NCI-H345 treated with DMSO at 0.1 percent for 48 hours (cell line): Measurements from ENCODE around the gene SLC39A13.

Source experiments
- DNase-seq: peaks from one replicate; lab custom pipeline; 2025; ENCODE audit not compliant: unreplicated experiment; lab: John Stamatoyannopoulos, UW

The SLC39A13 gene

GRCh38 chr11:47426062-47426956 lies 17.9 kb downstream of the SLC39A13 start, which contains the start of gene PSMC3:
Gene PSMC3, minus strand, starts transcription at chr11:47426439. Its CDS starts 160 bp downstream, at chr11:47426279.
- DNase-seq, result peak; percentile 85

- no peak for DNase-seq
Measured at GRCh38 chr11:47430524-47430923, 22.1 kb downstream of the SLC39A13 start.

- no peak for DNase-seq
Measured at GRCh38 chr11:47431356-47432083, 23.1 kb downstream of the SLC39A13 start.

GRCh38 chr11:47433157-47433556 lies 24.8 kb downstream of the SLC39A13 start:
- DNase-seq, result no peak

- no peak for DNase-seq
Measured at GRCh38 chr11:47434011-47434786, 25.8 kb downstream of the SLC39A13 start.

GRCh38 chr11:47435687-47436086 lies 27.3 kb downstream of the SLC39A13 start:
- no peak for DNase-seq

- no peak for DNase-seq
Measured at GRCh38 chr11:47436726-47437125, 28.3 kb downstream of the SLC39A13 start.

- no peak for DNase-seq
Measured at GRCh38 chr11:47437218-47437745, 28.9 kb downstream of the SLC39A13 start.

GRCh38 chr11:47437746-47438418 lies 29.5 kb downstream of the SLC39A13 start:
- no peak for DNase-seq

- DNase-seq, result no peak
Measured at GRCh38 chr11:47438721-47439120, 30.3 kb downstream of the SLC39A13 start.

- DNase-seq, result no peak
Measured at GRCh38 chr11:47440054-47440476, 31.7 kb downstream of the SLC39A13 start.

GRCh38 chr11:47441421-47441820 lies 33.0 kb downstream of the SLC39A13 start:
- DNase-seq, result no peak

GRCh38 chr11:47442514-47442913 lies 34.1 kb downstream of the SLC39A13 start:
- DNase-seq, result no peak

GRCh38 chr11:47443028-47443700 lies 34.8 kb downstream of the SLC39A13 start:
- DNase-seq, result peak; percentile 24

GRCh38 chr11:47443817-47444216 lies 35.4 kb downstream of the SLC39A13 start:
- no peak for DNase-seq

GRCh38 chr11:47445840-47446239 lies 37.5 kb downstream of the SLC39A13 start:
- DNase-seq, result no peak

GRCh38 chr11:47446833-47447232 lies 38.4 kb downstream of the SLC39A13 start:
- no peak for DNase-seq

- DNase-seq, result no peak
Measured at GRCh38 chr11:47447906-47448305, 39.5 kb downstream of the SLC39A13 start.

GRCh38 chr11:47448566-47449427 lies 40.4 kb downstream of the SLC39A13 start, which contains the start of gene RAPSN:
Gene RAPSN, minus strand, starts transcription at chr11:47449136. Its CDS starts 172 bp downstream, at chr11:47448964.
- DNase-seq, result no peak
